Fibroblast of skin of right biceps (primary cell): ENCODE measurements around the gene DEF6.
"Not testable (repeated sequence)": the region's sequence is repeated elsewhere in the genome, so short reads cannot be mapped to it uniquely, and the experiment has no call there.

Experiments
- DNase-seq: peaks from one replicate; pipeline ENCODE4 v3.0.0-alpha.2; 2013

DEF6 gene

GRCh38 chr6:35280903-35281302 is 16.7 kb upstream of the DEF6 start:
- DNase-seq = no peak

DNA sequence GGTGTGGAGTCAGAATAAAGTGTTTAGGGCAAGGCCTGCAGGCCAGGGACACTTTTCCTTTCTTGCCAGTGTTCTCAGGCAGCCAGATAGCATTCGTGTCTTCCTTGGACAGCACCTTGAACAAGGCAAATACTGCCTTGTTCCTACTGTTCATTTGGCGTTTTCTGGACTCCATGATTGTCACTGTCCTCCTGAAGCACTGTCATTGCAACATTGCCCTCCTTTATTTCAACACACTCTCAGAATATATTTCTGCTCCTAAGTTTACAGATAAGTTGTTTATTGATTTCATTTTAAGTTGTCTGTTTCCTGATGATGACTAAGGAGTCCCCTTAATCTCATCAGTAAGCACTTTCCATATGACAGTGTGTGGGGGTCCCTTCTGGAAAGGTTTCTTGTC is 15.1 kb upstream of the DEF6 start:
- DNase-seq = no peak

- DNase-seq = no peak
These were observed 14.3 kb upstream of the DEF6 start for GRCh38 chr6:35283361-35283760.

DNA sequence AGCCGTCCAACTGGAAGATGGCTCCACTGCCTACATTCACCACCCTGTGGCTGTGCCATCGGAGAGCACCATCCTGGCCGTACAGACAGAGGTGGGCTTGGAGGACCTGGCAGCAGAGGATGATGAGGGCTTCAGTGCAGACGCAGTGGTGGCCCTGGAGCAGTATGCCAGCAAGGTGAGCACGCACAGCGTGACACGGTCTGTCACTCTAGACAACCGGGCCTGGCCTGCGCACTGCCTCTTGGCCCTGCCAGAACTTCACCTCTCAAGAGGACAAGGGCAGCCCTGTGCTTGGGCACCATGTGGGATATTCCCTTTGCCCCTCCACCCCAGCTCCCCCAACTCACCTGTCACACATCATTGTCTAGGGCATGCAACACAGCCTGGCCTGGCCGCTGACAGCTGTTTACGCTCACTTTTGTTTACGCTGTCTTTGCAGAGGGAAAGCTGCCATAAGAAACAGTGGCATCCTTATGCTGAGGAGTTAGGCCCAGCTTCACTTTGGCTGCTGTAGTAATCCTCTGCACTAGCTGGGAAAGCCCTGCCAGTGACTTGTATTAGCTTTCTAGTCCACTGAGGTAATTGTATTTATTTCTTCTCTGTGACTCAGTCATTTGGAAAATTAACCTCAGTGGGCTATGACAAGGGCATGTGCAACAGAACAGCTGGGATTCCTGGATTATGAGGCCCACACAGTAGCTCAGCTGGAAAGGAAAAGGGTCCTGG is 9.8 kb upstream of the DEF6 start:
- no peak for DNase-seq

- no peak for DNase-seq
These were observed 8.8 kb upstream of the DEF6 start for GRCh38 chr6:35288834-35289233.

DNA sequence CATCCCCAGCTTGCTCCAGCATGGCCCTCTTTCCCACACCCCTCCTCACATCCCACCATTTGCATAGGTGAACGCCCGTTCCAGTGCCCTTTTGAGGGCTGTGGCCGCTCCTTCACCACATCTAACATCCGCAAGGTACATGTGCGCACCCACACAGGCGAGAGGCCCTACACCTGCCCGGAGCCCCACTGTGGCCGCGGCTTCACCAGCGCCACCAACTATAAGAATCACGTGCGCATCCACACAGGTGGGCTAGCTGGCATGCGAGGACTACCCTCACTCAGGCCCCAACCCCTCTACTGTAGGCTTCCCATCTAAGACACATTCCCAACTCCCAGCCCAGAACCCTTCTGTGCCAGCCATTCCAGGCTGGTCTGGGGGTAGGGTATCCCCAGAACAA is 6.1 kb upstream of the DEF6 start:
- no peak for DNase-seq

DNA sequence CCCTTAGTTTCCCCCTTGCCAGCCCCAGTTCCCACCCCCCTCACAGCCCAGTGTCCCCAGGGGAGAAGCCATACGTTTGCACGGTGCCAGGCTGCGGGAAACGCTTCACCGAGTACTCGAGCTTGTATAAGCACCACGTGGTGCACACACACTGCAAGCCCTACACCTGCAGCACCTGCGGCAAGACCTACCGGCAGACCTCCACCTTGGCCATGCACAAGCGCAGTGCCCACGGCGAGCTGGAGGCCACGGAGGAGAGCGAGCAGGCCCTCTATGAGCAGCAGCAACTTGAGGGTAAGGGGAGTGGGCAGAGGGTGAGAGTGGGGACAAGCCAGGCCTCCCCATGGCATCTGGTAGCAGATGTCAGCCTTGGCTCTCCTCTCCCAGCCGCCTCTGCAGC is 5.1 kb upstream of the DEF6 start:
- no peak for DNase-seq

DNA sequence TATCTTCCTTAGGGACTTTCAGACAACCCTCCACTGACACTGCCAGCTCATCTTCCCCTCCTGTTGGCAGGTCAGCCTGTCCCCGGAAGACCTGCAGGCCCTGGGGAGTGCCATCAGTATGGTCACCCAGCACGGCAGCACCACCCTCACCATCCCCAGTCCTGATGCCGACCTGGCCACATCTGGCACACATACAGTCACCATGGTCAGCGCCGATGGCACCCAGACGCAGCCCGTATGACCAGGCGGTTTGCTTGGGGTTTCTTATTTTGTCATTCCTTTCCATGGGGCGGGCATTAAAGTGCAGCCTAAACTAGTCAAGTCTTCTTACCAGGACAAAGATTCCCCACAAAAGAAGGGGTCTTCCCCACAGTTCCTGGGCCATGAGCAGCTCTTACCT is 3.9 kb upstream of the DEF6 start:
- DNase-seq = no peak

- DNase-seq = peak; percentile 34
These were observed 3.2 kb upstream of the DEF6 start for GRCh38 chr6:35294308-35294945.

DNA sequence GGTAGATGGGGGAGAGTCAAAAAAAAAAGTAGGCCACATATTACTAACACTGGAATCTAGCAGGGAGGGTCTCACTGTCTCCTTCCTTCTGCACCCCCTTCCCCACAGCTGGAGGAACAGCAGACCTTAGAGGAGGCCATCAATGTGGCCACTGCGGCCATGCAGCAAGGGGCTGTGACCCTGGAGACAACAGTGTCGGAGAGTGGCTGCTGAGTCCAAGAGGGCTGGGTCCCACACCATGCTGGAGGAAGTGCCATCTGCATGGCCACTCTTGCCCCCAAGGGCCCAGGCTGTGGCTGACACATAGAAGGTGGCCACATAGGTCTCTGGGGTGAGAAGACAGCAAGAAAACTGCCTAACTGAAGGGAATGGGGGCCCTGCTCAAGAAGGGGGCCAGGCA is 2.6 kb upstream of the DEF6 start:
- DNase-seq = no peak

DNA sequence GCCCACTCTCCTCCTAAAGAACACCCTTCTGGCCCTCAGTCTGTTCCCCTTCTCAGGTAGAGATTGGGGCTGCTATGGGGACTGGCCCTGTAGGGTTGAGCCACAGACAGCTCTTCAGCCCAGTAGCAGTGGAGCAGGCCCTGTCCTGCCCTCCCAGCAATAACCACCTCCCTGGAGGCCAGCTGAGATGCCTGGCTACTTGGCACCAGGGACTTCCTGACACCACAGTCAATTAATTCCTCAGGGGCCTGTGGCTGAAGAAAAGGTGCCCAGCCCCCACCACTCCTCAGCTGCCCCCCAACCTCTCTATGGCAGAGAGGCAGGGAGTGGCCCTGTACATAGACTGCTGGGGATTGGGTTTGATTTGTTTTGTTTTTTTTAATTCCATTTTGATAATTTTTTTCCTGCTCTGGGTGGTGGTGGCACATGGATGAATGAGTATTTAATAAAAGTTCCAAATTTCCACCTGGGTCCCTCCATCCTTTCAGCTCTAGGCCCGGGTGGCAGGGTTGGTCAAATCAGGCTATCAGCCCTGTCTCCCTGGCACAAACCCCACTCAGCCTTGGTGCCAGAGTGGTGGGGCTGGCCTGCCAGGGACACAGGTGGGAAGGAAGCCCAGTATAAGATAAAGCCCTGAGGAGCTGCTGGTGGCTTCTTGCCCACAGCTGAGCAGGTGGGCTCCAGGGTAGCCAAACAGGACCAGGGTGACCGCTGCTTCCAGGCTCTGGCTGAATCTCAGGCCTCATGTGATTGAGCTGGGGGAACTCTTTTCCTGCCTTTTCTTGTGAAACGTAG is 1.9 kb upstream of the DEF6 start:
- no peak for DNase-seq

DNA sequence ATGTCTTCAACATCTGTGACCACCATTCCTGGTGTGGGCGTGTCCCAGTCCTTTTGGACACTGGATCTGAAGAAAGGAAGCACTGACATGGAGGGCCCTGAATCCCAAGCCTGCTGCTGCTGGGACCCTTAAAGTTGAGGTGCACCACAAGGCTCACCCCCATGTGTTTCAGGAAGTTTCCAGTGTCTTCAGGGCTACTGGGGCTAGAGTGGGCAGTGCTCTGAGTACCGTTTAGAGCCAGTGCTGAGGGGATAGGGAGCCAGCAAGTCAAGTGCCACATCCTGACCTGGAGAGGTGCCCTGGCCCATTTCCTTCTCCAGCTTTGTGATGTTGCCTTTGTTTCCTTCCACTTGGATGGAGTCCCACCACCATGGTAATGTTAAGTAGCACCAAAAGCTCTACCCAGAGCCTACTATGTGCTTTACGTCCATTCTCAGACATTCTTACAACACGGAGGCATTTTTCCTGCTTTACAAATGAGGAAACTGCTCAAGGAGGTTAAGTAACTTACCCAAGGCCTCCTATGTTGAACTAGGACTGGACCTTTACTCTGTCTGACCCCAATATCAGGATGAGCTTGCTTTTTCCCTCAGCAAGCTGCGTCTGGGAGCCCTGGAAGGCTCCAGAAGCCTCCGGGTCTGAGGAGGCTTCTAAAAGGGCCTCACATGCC is 552 bp upstream of the DEF6 start:
- no peak for DNase-seq

GRCh38 chr6:35298625-35299140 is 1.1 kb downstream of the DEF6 start:
- no peak for DNase-seq

DNA sequence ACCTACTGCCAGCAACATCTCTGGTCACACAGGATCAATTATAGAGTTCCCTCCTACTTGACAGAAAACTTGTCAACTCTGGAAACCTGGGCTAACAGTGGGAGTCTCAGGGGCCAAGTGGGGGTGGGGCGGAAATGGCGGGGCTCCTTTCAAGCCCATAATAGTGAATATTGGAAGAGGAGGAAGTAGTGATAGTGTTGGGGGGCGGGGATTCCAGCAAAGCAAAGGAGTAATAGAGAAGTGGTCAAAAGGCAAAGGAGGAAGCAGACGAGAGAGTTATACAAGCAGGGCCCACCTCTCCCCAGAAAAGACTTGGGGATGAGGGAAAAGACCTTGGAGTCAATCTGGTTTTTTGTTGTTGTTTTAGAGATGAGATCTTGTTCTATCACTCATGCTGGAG is 2.1 kb downstream of the DEF6 start:
- DNase-seq = no peak

DNA sequence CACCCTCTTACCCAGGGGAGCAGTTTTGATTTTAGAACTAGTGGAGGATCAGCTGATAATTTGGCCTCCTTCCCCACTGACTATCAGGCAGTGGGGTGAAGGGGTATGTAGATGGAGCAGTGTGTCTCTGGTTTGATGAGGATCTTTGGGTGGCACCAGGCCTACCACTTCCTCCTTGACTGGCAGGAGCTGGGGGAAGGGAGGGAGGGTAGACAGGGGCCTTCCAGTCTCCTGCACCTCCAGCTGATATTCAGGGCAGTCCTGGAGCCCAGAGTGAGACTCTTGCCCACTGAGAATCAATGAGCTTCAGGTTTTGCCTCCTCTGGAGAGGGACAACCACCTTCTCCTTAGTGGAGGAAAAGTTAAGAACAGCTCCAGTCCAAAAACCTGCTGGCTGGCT is 3.2 kb downstream of the DEF6 start:
- no peak for DNase-seq

GRCh38 chr6:35302604-35303241 is 5.1 kb downstream of the DEF6 start:
- peak; percentile 50 for DNase-seq

- DNase-seq = no peak
These were observed 6.7 kb downstream of the DEF6 start for GRCh38 chr6:35304299-35304698.

GRCh38 chr6:35305117-35305516 is 7.5 kb downstream of the DEF6 start:
- no peak for DNase-seq

DNA sequence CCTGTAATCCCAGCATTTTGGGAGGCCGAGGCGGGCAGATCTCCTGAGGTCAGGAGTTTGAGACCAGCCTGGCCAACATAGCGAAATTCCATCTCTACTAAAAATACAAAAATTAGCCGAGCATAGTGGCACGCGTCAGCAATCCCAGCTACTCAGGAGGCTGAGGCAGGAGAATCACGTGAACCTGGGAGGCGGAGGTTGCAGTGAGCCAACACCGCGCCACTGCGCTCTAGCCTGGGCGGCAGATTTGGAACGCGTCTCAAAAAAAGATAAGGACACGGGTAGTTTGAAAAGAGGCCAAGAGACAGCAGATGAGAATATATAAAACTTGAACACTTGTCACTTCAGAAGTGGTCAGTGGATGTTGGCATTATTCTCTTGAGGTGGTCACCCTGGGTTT is 9.5 kb downstream of the DEF6 start:
- DNase-seq = not testable (repeated sequence)

GRCh38 chr6:35308543-35308942 is 10.9 kb downstream of the DEF6 start:
- not testable (repeated sequence) for DNase-seq

DNA sequence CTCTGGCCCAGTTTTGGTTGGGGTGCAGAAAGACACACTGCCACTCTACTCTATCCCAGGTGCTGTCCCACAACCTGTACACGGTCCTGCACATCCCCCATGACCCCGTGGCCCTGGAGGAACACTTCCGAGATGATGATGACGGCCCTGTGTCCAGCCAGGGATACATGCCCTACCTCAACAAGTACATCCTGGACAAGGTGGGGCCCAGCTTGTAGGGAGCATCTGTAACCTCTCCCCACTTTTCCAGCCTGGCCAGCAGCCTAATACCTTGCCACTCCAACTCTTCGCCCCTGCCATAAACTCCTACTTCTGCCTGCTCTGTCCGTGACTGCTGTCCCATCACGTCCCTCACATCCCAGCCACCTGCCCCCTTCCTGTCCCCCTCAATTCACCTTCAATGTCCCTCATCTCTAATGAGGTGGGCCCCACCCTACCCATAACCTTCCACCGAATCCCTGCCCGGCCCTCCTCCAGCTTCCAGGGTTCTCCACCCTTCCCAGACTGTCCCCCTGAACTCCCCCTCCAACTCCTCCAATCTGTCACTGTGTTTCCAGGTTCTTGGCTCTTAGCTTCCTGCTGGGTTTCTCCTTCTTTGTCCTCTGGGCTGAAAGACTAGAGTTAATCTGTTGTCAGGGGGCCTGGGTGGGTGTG is 12.1 kb downstream of the DEF6 start:
- DNase-seq = no peak

DNA sequence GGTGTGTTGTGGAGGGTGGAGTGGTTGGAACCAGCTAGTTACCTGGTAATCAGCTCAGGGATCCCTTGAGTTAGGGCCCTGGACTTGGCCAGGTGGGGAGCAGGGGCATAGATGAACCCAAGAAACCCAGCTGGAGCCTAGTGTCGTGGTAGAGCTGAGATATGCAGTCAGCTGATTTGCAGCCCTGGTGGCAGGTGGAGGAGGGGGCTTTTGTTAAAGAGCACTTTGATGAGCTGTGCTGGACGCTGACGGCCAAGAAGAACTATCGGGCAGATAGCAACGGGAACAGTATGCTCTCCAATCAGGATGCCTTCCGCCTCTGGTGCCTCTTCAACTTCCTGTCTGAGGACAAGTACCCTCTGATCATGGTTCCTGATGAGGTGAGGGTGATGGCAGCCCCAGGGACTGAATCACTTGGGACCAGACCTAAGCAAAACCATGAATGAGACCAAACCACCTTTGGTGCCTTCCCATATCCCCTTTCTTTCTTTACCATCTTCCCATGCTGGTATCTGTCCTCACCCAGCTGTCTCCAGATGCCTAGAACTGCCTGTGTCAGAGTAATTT is 12.7 kb downstream of the DEF6 start:
- DNase-seq = no peak
